Trophoblast cell (in vitro differentiated cells and primary cell): ENCODE measurements around the gene CACNA1I.

Source experiments
- DNase-seq, 2 donors: peaks; one replicate each; pipeline ENCODE4 v3.0.0-alpha.2; 2016
- H2AFZ ChIP-seq: 2 replicates; pipeline ENCODE4 v1.6.1; 2013; ENCODE audit warnings: low read length, moderate library complexity, mild to moderate bottlenecking; ENCODE audit not compliant: insufficient read depth, poor library complexity
- H2AK5ac ChIP-seq: 2 replicates; pipeline ENCODE4 v1.6.1; 2013; ENCODE audit warnings: mild to moderate bottlenecking, low read length
- H2BK120ac ChIP-seq: 2 replicates; pipeline ENCODE4 v1.6.1; 2013; ENCODE audit warnings: low read length, mild to moderate bottlenecking, moderate library complexity; ENCODE audit not compliant: insufficient read depth, poor library complexity
- H2BK12ac ChIP-seq: 2 replicates; pipeline ENCODE4 v1.6.1; 2013; ENCODE audit warnings: mild to moderate bottlenecking, low read length, moderate library complexity
- H2BK5ac ChIP-seq: 2 replicates; pipeline ENCODE4 v1.6.1; 2013; ENCODE audit warnings: low read length, low read depth, moderate library complexity, mild to moderate bottlenecking; ENCODE audit not compliant: poor library complexity
- H3K14ac ChIP-seq: 2 replicates; pipeline ENCODE4 v1.6.1; 2013; ENCODE audit warnings: mild to moderate bottlenecking, low read length
- H3K18ac ChIP-seq: 2 replicates; pipeline ENCODE4 v1.6.1; 2013; ENCODE audit warnings: mild to moderate bottlenecking, low read length
- H3K23ac ChIP-seq: 2 replicates; pipeline ENCODE4 v1.6.1; 2013; ENCODE audit warnings: low read length
- H3K27ac ChIP-seq: 2 replicates; pipeline ENCODE4 v1.5.1; 2013; ENCODE audit warnings: low read depth, mild to moderate bottlenecking, inconsistent platforms, low read length, moderate library complexity
- H3K27me3 ChIP-seq: 2 replicates; pipeline ENCODE4 v1.6.1; 2013; ENCODE audit warnings: inconsistent platforms, mild to moderate bottlenecking, low read length, moderate library complexity; ENCODE audit not compliant: insufficient read depth
- H3K36me3 ChIP-seq, 2 experiments: 1 replicate in 1 of 2; 2 replicates in 1 of 2; pipeline ENCODE4 v1.6.1; 2013; ENCODE audit warnings: low read length in 2 of 2, mild to moderate bottlenecking in 2 of 2, moderate library complexity in 1 of 2; ENCODE audit not compliant: insufficient read depth in 2 of 2, control insufficient read depth in 1 of 2
- H3K4ac ChIP-seq: 2 replicates; pipeline ENCODE4 v1.6.1; 2013; ENCODE audit warnings: low read depth, mild to moderate bottlenecking, low read length, moderate library complexity
- H3K4me1 ChIP-seq, 2 experiments: 1 replicate in 1 of 2; 2 replicates in 1 of 2; pipeline ENCODE4 v1.6.1; 2013; ENCODE audit warnings: low read length in 2 of 2, mild to moderate bottlenecking in 2 of 2, moderate library complexity in 1 of 2; ENCODE audit not compliant: insufficient read depth in 2 of 2, control insufficient read depth in 1 of 2
- H3K4me2 ChIP-seq: 2 replicates; pipeline ENCODE4 v1.6.1; 2013; ENCODE audit warnings: inconsistent platforms, mild to moderate bottlenecking, low read length, moderate library complexity
- H3K4me3 ChIP-seq: 2 replicates; pipeline ENCODE4 v1.5.1; 2013; ENCODE audit warnings: mild to moderate bottlenecking, low read depth, low read length, inconsistent platforms
- H3K79me1 ChIP-seq: one replicate; pipeline ENCODE4 v1.6.1; 2013; ENCODE audit warnings: low read length
- H3K79me2 ChIP-seq: 2 replicates; pipeline ENCODE4 v1.6.1; 2013; ENCODE audit warnings: low read length, mild to moderate bottlenecking; ENCODE audit not compliant: control insufficient read depth, insufficient read depth, poor library complexity
- H3K9ac ChIP-seq: 2 replicates; pipeline ENCODE4 v1.6.1; 2013; ENCODE audit warnings: mild to moderate bottlenecking, low read length
- H3K9me3 ChIP-seq: 2 replicates; pipeline ENCODE4 v1.6.1; 2013; ENCODE audit warnings: low read depth, mild to moderate bottlenecking, control low read depth, inconsistent platforms, low read length; ENCODE audit not compliant: insufficient read depth
- H4K12ac ChIP-seq: 2 replicates; pipeline ENCODE4 v1.6.1; 2013; ENCODE audit warnings: low read depth, mild to moderate bottlenecking, low read length, moderate library complexity
- H4K8ac ChIP-seq: 2 replicates; pipeline ENCODE4 v1.6.1; 2013; ENCODE audit warnings: low read depth, mild to moderate bottlenecking, low read length, moderate library complexity
- H4K91ac ChIP-seq: one replicate; pipeline ENCODE4 v1.6.1; 2013; ENCODE audit warnings: low read depth, mild to moderate bottlenecking, low read length, moderate library complexity
- WGBS: extraction: QIAGEN DNeasy Blood & Tissue Kit; methylation state at CpG from one replicate; pipeline ENCODE4 v1.1.7; 2013; ENCODE audit warnings: missing lambda C conversion rate; ENCODE audit not compliant: insufficient read length, insufficient coverage; ENCODE audit errors: extremely low coverage; 5-methylcytosine and 5-hydroxymethylcytosine counted together

Gene CACNA1I

DNA sequence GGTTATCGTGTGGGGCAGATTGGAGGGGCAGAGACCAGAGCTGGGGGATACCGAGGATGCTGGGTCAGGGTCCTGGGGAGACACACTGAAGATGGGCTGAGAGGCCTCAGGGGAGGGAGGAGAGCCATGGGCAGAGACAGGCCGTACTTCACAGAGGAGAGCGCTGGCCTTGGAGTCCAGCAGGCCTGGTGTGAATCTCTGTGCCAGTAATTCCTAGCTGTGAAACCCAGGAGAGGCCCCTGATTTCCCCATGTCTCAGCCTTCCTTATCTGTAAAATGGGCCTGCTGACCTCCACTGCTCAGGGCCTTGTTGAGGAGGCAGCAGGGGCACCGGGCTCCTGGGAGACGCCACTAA is 23.4 kb downstream of the CACNA1I start:
- Histone ChIP-seq H3K27me3 (peaks cover 3% of the 10 kb centered on the region), H2BK5ac (no peak overlapping the region), H3K4ac (no peak overlapping the region), H3K27ac (no peak overlapping the region), H3K36me3 (no peaks in the 10 kb centered on the region), H3K18ac (no peak overlapping the region), H3K9ac (no peak overlapping the region), H3K14ac (no peak overlapping the region), H3K4me2 (no peak overlapping the region), H3K79me1 (no peaks in the 10 kb centered on the region), H4K12ac (no peak overlapping the region), H3K4me1 (peaks cover 10 to 12% of the 10 kb centered on the region in 2 experiments), H3K79me2 (no peaks in the 10 kb centered on the region), H2BK12ac (no peak overlapping the region), H3K23ac (no peak overlapping the region), H4K8ac (no peak overlapping the region), H2BK120ac (no peak overlapping the region), H2AK5ac (no peak overlapping the region), H3K9me3 (peaks cover 2% of the 10 kb centered on the region), H4K91ac (no peak overlapping the region), H3K4me3 (no peak overlapping the region), H2AFZ (no peak overlapping the region)
- no CpG with 5 or more reads among the region's 6 CpGs for WGBS
- no peak for DNase-seq

GRCh38 chr22:39594411-39594810 is 23.9 kb downstream of the CACNA1I start:
- no peak overlapping the region for H4K91ac ChIP-seq
- H4K12ac ChIP-seq, result no peak overlapping the region
- H3K9ac ChIP-seq, result no peak overlapping the region
- no peak overlapping the region for H2BK5ac ChIP-seq
- H3K27me3 ChIP-seq, result peaks cover 3% of the 10 kb centered on the region
- no peak overlapping the region for H3K4me3 ChIP-seq
- H3K23ac ChIP-seq, result no peak overlapping the region
- H2BK12ac ChIP-seq, result no peak overlapping the region
- H3K9me3 ChIP-seq, result peaks cover 2% of the 10 kb centered on the region
- H3K4me2 ChIP-seq, result no peak overlapping the region
- peaks cover 10 to 12% of the 10 kb centered on the region in 2 experiments for H3K4me1 ChIP-seq
- no peaks in the 10 kb centered on the region for H3K79me1 ChIP-seq
- DNase-seq, result no peak
- H3K18ac ChIP-seq, result no peak overlapping the region
- WGBS, result 100% methylated on average over 1 of the region's 7 CpGs
- no peak overlapping the region for H2BK120ac ChIP-seq
- H3K4ac ChIP-seq, result no peak overlapping the region
- no peaks in the 10 kb centered on the region for H3K79me2 ChIP-seq
- H3K36me3 ChIP-seq, result no peaks in the 10 kb centered on the region
- H3K14ac ChIP-seq, result no peak overlapping the region
- H2AK5ac ChIP-seq, result no peak overlapping the region
- no peak overlapping the region for H3K27ac ChIP-seq
- H4K8ac ChIP-seq, result no peak overlapping the region
- no peak overlapping the region for H2AFZ ChIP-seq

- Histone ChIP-seq H2BK120ac (no peak overlapping the region), H3K27ac (no peak overlapping the region), H3K79me2 (no peaks in the 10 kb centered on the region), H4K8ac (no peak overlapping the region), H3K4me1 (peaks cover 10 to 12% of the 10 kb centered on the region in 2 experiments), H3K79me1 (no peaks in the 10 kb centered on the region), H3K23ac (no peak overlapping the region), H2BK12ac (no peak overlapping the region), H4K12ac (no peak overlapping the region), H3K18ac (no peak overlapping the region), H3K4ac (no peak overlapping the region), H2BK5ac (no peak overlapping the region), H3K9ac (no peak overlapping the region), H3K27me3 (peaks cover 3% of the 10 kb centered on the region), H3K9me3 (peaks cover 2% of the 10 kb centered on the region), H3K14ac (no peak overlapping the region), H3K4me3 (no peak overlapping the region), H3K36me3 (no peaks in the 10 kb centered on the region), H2AK5ac (no peak overlapping the region), H3K4me2 (no peak overlapping the region), H2AFZ (no peak overlapping the region), H4K91ac (no peak overlapping the region)
- DNase-seq, result no peak
- WGBS, result no CpG with 5 or more reads among the region's 12 CpGs
Observed at GRCh38 chr22:39595622-39596172, 25.1 kb downstream of the CACNA1I start.

GRCh38 chr22:39596601-39597000 is 26.0 kb downstream of the CACNA1I start:
- H3K4me1 ChIP-seq, result peaks cover 10 to 12% of the 10 kb centered on the region in 2 experiments
- H3K4me2 ChIP-seq, result no peak overlapping the region
- no peak overlapping the region for H2BK12ac ChIP-seq
- no peak for DNase-seq
- no peak overlapping the region for H3K18ac ChIP-seq
- H2AFZ ChIP-seq, result no peak overlapping the region
- no peak overlapping the region for H4K91ac ChIP-seq
- no peak overlapping the region for H2BK120ac ChIP-seq
- no CpG with 5 or more reads among the region's 6 CpGs for WGBS
- H4K12ac ChIP-seq, result no peak overlapping the region
- H3K79me1 ChIP-seq, result no peaks in the 10 kb centered on the region
- H2AK5ac ChIP-seq, result no peak overlapping the region
- H3K9ac ChIP-seq, result no peak overlapping the region
- H3K36me3 ChIP-seq, result no peaks in the 10 kb centered on the region
- peaks cover 3% of the 10 kb centered on the region for H3K27me3 ChIP-seq
- no peak overlapping the region for H3K4me3 ChIP-seq
- H4K8ac ChIP-seq, result no peak overlapping the region
- H3K23ac ChIP-seq, result no peak overlapping the region
- peaks cover 3% of the 10 kb centered on the region for H3K9me3 ChIP-seq
- H3K27ac ChIP-seq, result no peak overlapping the region
- H2BK5ac ChIP-seq, result no peak overlapping the region
- H3K4ac ChIP-seq, result no peak overlapping the region
- no peaks in the 10 kb centered on the region for H3K79me2 ChIP-seq
- no peak overlapping the region for H3K14ac ChIP-seq
